ENCODE measurements around the gene TAOK2.

DNA sequence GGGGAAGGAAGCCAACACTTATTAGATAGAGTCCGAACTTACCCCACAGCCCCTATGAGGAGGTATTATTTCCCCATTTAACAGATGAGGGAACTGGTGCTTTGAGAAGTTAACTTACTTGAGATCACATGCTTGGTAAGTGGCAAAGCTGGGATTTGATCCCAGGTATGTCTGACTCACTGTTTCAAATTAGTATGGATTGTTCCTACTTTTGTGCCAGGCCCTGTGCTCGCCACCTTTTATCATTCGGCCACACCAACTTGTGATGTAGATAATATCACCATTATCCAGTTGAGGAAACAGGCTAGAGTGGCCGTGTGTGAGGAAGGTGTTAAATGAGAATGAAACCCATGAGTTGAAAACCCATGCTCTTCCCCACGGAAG, 11.1 kb downstream of the TAOK2 start:
- TF ChIP-seq, protein P1, sequence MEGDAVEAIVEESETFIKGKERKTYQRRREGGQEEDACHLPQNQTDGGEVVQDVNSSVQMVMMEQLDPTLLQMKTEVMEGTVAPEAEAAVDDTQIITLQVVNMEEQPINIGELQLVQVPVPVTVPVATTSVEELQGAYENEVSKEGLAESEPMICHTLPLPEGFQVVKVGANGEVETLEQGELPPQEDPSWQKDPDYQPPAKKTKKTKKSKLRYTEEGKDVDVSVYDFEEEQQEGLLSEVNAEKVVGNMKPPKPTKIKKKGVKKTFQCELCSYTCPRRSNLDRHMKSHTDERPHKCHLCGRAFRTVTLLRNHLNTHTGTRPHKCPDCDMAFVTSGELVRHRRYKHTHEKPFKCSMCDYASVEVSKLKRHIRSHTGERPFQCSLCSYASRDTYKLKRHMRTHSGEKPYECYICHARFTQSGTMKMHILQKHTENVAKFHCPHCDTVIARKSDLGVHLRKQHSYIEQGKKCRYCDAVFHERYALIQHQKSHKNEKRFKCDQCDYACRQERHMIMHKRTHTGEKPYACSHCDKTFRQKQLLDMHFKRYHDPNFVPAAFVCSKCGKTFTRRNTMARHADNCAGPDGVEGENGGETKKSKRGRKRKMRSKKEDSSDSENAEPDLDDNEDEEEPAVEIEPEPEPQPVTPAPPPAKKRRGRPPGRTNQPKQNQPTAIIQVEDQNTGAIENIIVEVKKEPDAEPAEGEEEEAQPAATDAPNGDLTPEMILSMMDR (IDR thresholded peaks at IDR 0.05 in 4 of 5, conservative IDR thresholded peaks at IDR 0.05 in 1 of 5) = no peak
- no peak for TF ChIP-seq POLR2A (IDR thresholded peaks at IDR 0.05)

Measured in gastrocnemius medialis (tissue), 4 donors.